ENCODE data around the gene TRPM1.

GRCh38 chr15:31090766-31091165, 10.8 kb downstream of the TRPM1 start:
- TF ChIP-seq CTCF (IDR thresholded peaks at IDR 0.05), result no peak
- no peak for TF ChIP-seq POLR2A (IDR thresholded peaks at IDR 0.05)
